Suprapubic skin (tissue), 3 donors: ENCODE data around the gene HSD3B1.

Source experiments
- EP300 ChIP-seq: sonication (generic); formaldehyde crosslinking; IDR thresholded peaks from one replicate; pipeline ENCODE4 v1.6.1; 2017; ENCODE audit warnings: antibody characterized with exemption
- TF ChIP-seq, protein P1 (sequence below), 2 donors: fragments of 200-600 bp in 1 of 2; fragments of 450-650 bp in 1 of 2; sonication (generic) in 1 of 2; IDR thresholded peaks; one replicate each; pipeline ENCODE4 v1.5.1; 2016 to 2019; ENCODE audit warnings: antibody characterized with exemption in 2 of 2, mild to moderate bottlenecking in 1 of 2, moderate library complexity in 1 of 2

DNA sequence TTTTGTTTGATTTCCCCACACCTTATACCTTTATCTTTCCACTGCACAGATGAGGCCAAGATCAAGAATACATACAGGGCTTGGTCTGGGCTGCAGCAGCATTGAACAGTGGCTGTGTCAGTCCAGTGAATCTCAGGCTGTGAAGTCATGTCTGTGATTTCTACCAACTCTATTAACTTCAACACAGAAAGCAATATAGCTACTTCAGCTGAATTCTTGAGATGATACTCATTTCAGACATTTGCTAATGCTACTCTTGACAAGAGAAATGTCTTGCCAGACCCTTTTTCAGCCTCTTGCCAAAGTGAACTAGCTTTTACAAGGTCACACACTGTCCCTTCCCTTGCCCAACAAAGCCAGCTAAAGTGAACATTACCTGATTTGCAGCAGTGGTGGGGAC lies 25.1 kb upstream of the HSD3B1 start:
- TF ChIP-seq, protein P1, sequence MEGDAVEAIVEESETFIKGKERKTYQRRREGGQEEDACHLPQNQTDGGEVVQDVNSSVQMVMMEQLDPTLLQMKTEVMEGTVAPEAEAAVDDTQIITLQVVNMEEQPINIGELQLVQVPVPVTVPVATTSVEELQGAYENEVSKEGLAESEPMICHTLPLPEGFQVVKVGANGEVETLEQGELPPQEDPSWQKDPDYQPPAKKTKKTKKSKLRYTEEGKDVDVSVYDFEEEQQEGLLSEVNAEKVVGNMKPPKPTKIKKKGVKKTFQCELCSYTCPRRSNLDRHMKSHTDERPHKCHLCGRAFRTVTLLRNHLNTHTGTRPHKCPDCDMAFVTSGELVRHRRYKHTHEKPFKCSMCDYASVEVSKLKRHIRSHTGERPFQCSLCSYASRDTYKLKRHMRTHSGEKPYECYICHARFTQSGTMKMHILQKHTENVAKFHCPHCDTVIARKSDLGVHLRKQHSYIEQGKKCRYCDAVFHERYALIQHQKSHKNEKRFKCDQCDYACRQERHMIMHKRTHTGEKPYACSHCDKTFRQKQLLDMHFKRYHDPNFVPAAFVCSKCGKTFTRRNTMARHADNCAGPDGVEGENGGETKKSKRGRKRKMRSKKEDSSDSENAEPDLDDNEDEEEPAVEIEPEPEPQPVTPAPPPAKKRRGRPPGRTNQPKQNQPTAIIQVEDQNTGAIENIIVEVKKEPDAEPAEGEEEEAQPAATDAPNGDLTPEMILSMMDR (IDR thresholded peaks at IDR 0.05) = no peak
- no peak for TF ChIP-seq EP300
